Keratinocyte (primary cell): ENCODE data around the gene PCDH11Y.
"Not testable (repeated sequence)": the region's sequence is repeated elsewhere in the genome, so short reads cannot be mapped to it uniquely, and the experiment has no call there.

Experiments
- EZH2 ChIP-seq: IDR thresholded peaks from one replicate; pipeline ENCODE4 v1.6.1; 2012; ENCODE audit warnings: inconsistent platforms, mild to moderate bottlenecking, low read length, moderate library complexity
- TF ChIP-seq, protein P1 (sequence below), 3 experiments: IDR thresholded peaks in 1 of 3; conservative IDR thresholded peaks in 1 of 3; optimal IDR thresholded peaks in 1 of 3; 2 replicates in 2 of 3; 3 replicates in 1 of 3; pipeline versions ENCODE3 to v1.5.1; 2011; ENCODE audit warnings: low read length in 3 of 3, mild to moderate bottlenecking in 3 of 3, moderate library complexity in 2 of 3, control low read depth in 1 of 3, inconsistent platforms in 1 of 3; ENCODE audit not compliant: insufficient read depth in 2 of 3; ENCODE audit errors: extremely low read depth in 1 of 3

DNA sequence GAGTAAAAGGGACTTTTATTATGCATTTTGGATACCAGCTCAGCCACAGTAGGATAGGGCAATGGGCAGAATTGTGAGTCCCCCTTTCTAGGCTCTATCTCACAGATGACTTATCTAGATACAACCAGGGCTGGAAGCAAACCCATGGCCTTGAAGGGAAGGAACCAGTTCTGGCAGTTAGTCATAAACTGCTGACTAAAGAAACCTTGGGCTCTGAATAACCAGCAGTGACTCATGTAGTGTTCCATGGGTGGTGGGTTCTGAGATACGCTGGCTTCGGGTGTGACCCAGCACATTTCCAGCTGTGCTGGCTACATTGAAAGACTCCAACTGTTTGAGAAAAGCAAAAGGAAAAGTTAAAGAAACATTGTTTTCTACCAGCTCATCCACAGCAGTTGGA, 679.2 kb downstream of the PCDH11Y start:
- TF ChIP-seq, protein P1, sequence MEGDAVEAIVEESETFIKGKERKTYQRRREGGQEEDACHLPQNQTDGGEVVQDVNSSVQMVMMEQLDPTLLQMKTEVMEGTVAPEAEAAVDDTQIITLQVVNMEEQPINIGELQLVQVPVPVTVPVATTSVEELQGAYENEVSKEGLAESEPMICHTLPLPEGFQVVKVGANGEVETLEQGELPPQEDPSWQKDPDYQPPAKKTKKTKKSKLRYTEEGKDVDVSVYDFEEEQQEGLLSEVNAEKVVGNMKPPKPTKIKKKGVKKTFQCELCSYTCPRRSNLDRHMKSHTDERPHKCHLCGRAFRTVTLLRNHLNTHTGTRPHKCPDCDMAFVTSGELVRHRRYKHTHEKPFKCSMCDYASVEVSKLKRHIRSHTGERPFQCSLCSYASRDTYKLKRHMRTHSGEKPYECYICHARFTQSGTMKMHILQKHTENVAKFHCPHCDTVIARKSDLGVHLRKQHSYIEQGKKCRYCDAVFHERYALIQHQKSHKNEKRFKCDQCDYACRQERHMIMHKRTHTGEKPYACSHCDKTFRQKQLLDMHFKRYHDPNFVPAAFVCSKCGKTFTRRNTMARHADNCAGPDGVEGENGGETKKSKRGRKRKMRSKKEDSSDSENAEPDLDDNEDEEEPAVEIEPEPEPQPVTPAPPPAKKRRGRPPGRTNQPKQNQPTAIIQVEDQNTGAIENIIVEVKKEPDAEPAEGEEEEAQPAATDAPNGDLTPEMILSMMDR (optimal IDR thresholded peaks at IDR 0.05 in 1 of 3, IDR thresholded peaks at IDR 0.05 in 1 of 3, conservative IDR thresholded peaks at IDR 0.05 in 1 of 3; ENCODE audit: extremely low read depth in 1 of 3, insufficient read depth in 2 of 3, low read length in 3 of 3) = not testable (repeated sequence)
- not testable (repeated sequence) for TF ChIP-seq EZH2
